GM13977 (cell line): ENCODE results near the gene P4HB.

ENCODE experiments used
- DNase-seq: peaks from one replicate; pipeline ENCODE4 v3.0.0; 2012; ENCODE audit warnings: low spot score
- in situ Hi-C: fragments of 300-500 bp; cut with MboI; formaldehyde crosslinking; loops from one replicate; pipeline ENCODE4 v1.12.0; 2022; ENCODE audit warnings: low sequenced_read_pairs, low pct_unique_long_range_greater_than_20kb, mixed read lengths, inconsistent platforms; ENCODE audit not compliant: unreplicated experiment
- TF ChIP-seq, protein P1 (sequence below): IDR thresholded peaks from 2 replicates; pipeline ENCODE4 v1.5.1; 2012; ENCODE audit warnings: mild to moderate bottlenecking, control low read depth; ENCODE audit not compliant: insufficient read depth; ENCODE audit errors: extremely low read depth, missing control alignments

P4HB gene

DNA sequence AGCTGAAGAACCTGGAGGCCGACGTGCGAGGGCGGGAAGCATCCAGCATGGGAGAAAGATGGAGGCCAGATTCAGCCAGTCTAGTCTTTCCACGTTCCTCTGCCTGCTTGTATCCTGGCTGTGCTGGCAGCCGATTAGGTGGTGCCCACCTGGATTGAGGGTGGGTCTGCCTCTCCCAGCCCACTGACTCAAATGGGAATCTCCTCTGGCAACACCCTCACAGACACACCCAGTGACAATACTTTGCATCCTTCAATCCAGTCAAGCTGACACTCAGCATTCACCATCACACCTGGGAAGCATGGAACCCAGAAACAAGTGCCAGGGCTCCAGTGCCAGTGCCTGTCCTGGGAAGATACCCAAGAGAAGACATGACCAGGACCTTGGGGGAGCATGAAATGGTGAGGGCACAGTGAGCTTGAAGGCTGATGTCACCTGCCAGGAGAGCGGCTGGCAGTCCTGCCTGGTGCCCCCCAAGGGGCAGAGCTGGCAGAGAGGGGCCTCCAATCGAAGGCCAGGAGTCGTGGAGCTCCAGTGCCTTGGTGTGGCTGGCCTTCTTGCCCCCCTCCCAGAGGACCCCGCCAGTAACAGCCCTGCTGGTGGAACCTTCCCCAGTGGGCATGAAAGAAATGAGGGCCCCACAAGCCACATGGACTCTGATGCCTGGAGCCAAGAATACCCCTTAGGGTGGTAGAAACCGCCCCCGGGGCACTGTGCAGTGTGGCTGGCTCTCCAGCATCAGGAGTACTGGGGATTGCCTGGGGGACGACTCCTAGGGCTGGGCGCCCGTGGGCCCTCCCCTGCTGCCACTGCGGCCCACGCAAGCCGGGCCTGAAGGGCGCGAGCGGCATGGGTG lies 41.1 kb upstream of the P4HB start:
- in situ Hi-C loops, result no loop called here
- TF ChIP-seq, protein P1, sequence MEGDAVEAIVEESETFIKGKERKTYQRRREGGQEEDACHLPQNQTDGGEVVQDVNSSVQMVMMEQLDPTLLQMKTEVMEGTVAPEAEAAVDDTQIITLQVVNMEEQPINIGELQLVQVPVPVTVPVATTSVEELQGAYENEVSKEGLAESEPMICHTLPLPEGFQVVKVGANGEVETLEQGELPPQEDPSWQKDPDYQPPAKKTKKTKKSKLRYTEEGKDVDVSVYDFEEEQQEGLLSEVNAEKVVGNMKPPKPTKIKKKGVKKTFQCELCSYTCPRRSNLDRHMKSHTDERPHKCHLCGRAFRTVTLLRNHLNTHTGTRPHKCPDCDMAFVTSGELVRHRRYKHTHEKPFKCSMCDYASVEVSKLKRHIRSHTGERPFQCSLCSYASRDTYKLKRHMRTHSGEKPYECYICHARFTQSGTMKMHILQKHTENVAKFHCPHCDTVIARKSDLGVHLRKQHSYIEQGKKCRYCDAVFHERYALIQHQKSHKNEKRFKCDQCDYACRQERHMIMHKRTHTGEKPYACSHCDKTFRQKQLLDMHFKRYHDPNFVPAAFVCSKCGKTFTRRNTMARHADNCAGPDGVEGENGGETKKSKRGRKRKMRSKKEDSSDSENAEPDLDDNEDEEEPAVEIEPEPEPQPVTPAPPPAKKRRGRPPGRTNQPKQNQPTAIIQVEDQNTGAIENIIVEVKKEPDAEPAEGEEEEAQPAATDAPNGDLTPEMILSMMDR, result no peak
- no peak for DNase-seq

GRCh38 chr17:81900181-81900820 lies 40.0 kb upstream of the P4HB start:
- TF ChIP-seq, protein P1, result no peak
- no peak for DNase-seq
- in situ Hi-C loops, result no loop called here

GRCh38 chr17:81899514-81900166 lies 39.3 kb upstream of the P4HB start:
- DNase-seq, result no peak
- TF ChIP-seq, protein P1, result no peak
- in situ Hi-C loops, result no loop called here

- TF ChIP-seq, protein P1, result no peak
- in situ Hi-C loops, result no loop called here
- no peak for DNase-seq
These were observed 38.5 kb upstream of the P4HB start for GRCh38 chr17:81898885-81899284.

DNA sequence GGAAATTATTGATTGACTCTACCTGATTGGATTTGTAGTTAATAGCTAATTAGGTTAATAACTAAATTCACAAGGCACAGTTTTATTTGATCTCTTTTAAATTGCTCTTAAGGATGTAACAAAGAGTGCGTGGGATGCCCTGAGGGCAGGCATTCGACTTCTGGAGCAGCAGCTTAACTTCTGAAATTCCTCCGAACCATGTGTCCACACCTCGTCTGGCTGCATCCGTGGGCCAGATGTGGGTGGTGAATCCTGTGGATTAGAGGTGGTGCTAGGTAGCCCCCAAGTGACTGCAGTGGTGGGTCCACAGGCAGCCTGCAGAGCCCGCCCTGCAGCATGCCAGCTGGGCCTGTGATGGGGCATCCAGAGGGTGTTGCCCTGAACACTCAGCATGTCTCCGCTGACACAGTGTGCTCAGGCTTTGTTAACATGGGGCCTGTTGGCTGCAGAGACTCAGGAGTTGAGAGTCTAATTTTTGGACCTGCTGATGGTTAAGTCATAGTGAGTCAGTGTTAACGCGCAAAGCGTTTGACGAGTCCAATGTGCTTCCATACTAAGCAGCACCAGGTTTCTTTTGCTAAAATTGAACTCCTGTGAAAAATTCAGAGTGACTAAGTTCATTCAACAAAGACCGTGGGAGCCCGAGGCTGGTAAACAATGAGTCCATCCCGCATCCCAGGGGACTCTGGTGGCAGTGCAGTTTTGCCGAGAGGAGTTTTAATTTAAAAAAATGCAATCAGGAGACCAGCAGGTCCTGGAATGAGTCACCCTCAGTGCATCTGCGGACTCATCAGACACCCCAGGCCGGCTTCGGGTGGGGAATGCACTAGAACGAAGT lies 37.9 kb upstream of the P4HB start:
- in situ Hi-C loops, result no loop called here
- TF ChIP-seq, protein P1, result no peak
- DNase-seq, result no peak

DNA sequence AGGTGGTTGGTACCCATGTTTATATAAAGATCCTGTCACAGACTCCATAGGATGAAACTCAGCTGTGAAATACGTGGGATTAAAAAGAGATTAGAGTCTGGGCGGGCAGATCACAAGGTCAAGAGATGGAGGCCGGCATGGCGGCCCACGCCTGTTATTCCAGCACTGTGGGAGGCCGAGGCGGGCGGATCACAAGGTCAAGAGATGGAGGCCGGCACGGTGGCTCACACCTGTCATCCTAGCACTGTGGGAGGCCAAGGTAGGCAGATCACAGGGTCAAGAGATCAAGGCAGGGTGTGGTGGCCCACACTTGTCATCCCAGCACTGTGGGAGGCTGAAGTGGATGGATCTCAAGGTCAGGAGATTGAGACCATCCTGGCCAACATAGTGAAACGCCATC lies 35.1 kb upstream of the P4HB start:
- TF ChIP-seq, protein P1, result no peak
- no peak for DNase-seq
- in situ Hi-C loops, result no loop called here
